Measurements from ENCODE around the gene PLS3.

PLS3 gene

GRCh38 chrX:115573185-115573584 is 12.2 kb downstream of the PLS3 start:
- DNase-seq: no peak

- DNase-seq: no peak
These were observed 15.7 kb downstream of the PLS3 start for GRCh38 chrX:115576676-115577075.

- DNase-seq: no peak
These were observed 18.4 kb downstream of the PLS3 start for GRCh38 chrX:115579327-115579726.

- DNase-seq: no peak
These were observed 18.9 kb downstream of the PLS3 start for GRCh38 chrX:115579786-115580294.

- no peak for DNase-seq
These were observed 21.0 kb downstream of the PLS3 start for GRCh38 chrX:115581759-115582615.

- DNase-seq: no peak
These were observed 21.9 kb downstream of the PLS3 start for GRCh38 chrX:115582616-115583495.

- no peak for DNase-seq
These were observed 22.6 kb downstream of the PLS3 start for GRCh38 chrX:115583496-115584004.

GRCh38 chrX:115584696-115585095 is 23.7 kb downstream of the PLS3 start:
- DNase-seq: no peak

GRCh38 chrX:115588179-115588578 is 27.2 kb downstream of the PLS3 start:
- no peak for DNase-seq

- no peak for DNase-seq
These were observed 28.4 kb downstream of the PLS3 start for GRCh38 chrX:115589419-115589818.

- DNase-seq: no peak
These were observed 30.4 kb downstream of the PLS3 start for GRCh38 chrX:115591420-115591819.

GRCh38 chrX:115591856-115592842 is 31.2 kb downstream of the PLS3 start:
- no peak for DNase-seq

GRCh38 chrX:115592997-115593734 is 32.2 kb downstream of the PLS3 start:
- DNase-seq: no peak

GRCh38 chrX:115595049-115595448 is 34.1 kb downstream of the PLS3 start:
- no peak for DNase-seq

- DNase-seq: no peak
These were observed 37.6 kb downstream of the PLS3 start for GRCh38 chrX:115598556-115598955.

GRCh38 chrX:115602308-115602707 is 41.3 kb downstream of the PLS3 start:
- no peak for DNase-seq

- DNase-seq: no peak
These were observed 41.9 kb downstream of the PLS3 start for GRCh38 chrX:115602729-115603389.

GRCh38 chrX:115603534-115604074 is 42.6 kb downstream of the PLS3 start:
- DNase-seq: no peak

- DNase-seq: no peak
These were observed 45.9 kb downstream of the PLS3 start for GRCh38 chrX:115606861-115607260.

GRCh38 chrX:115609621-115610020 is 48.6 kb downstream of the PLS3 start:
- no peak for DNase-seq
